HG03108 (cell line): ENCODE measurements around the gene KCNJ9.
"Not testable (repeated sequence)": the region's sequence is repeated elsewhere in the genome, so short reads cannot be mapped to it uniquely, and the experiment has no call there.

ENCODE experiments used
- ATAC-seq: cut with Tn5 transposase; IDR thresholded peaks from one replicate; pipeline ENCODE4 v1.9.1; 2021; ENCODE audit warnings: moderate library complexity; ENCODE audit not compliant: unreplicated experiment

The KCNJ9 gene

GRCh38 chr1:160101717-160102522 lies 20.6 kb downstream of the KCNJ9 start:
- ATAC-seq = no peak

- ATAC-seq = no peak
Observed at GRCh38 chr1:160103658-160104408, 22.5 kb downstream of the KCNJ9 start.

GRCh38 chr1:160104486-160104885 lies 23.1 kb downstream of the KCNJ9 start:
- ATAC-seq = no peak

GRCh38 chr1:160105155-160105554 lies 23.8 kb downstream of the KCNJ9 start:
- no peak for ATAC-seq

GRCh38 chr1:160107512-160107911 lies 26.2 kb downstream of the KCNJ9 start:
- no peak for ATAC-seq

- no peak for ATAC-seq
Observed at GRCh38 chr1:160108888-160109662, 27.7 kb downstream of the KCNJ9 start.

- no peak for ATAC-seq
Observed at GRCh38 chr1:160109686-160110085, 28.3 kb downstream of the KCNJ9 start.

GRCh38 chr1:160111462-160111861 lies 30.1 kb downstream of the KCNJ9 start:
- not testable (repeated sequence) for ATAC-seq

- ATAC-seq = no peak
Observed at GRCh38 chr1:160112357-160112756, 31.0 kb downstream of the KCNJ9 start.

- no peak for ATAC-seq
Observed at GRCh38 chr1:160113407-160113806, 32.1 kb downstream of the KCNJ9 start.

- ATAC-seq = no peak
Observed at GRCh38 chr1:160114085-160114484, 32.7 kb downstream of the KCNJ9 start.

GRCh38 chr1:160115545-160116282 lies 34.4 kb downstream of the KCNJ9 start, which contains the start of gene ATP1A2:
ATP1A2 (plus strand) TSS chr1:160115759; CDS start chr1:160115862, 103 bp downstream.
- no peak for ATAC-seq

GRCh38 chr1:160116283-160117147 lies 35.2 kb downstream of the KCNJ9 start:
- ATAC-seq = no peak

- no peak for ATAC-seq
Observed at GRCh38 chr1:160117300-160117699, 36.0 kb downstream of the KCNJ9 start.

GRCh38 chr1:160117709-160118183 lies 36.4 kb downstream of the KCNJ9 start:
- no peak for ATAC-seq

GRCh38 chr1:160118928-160119327 lies 37.6 kb downstream of the KCNJ9 start:
- no peak for ATAC-seq

- no peak for ATAC-seq
Observed at GRCh38 chr1:160120797-160121196, 39.5 kb downstream of the KCNJ9 start.

GRCh38 chr1:160121388-160121787 lies 40.0 kb downstream of the KCNJ9 start:
- no peak for ATAC-seq

GRCh38 chr1:160122978-160123495 lies 41.7 kb downstream of the KCNJ9 start:
- ATAC-seq = no peak
